Measurements from ENCODE around the gene PCGF6.

Gene PCGF6

DNA sequence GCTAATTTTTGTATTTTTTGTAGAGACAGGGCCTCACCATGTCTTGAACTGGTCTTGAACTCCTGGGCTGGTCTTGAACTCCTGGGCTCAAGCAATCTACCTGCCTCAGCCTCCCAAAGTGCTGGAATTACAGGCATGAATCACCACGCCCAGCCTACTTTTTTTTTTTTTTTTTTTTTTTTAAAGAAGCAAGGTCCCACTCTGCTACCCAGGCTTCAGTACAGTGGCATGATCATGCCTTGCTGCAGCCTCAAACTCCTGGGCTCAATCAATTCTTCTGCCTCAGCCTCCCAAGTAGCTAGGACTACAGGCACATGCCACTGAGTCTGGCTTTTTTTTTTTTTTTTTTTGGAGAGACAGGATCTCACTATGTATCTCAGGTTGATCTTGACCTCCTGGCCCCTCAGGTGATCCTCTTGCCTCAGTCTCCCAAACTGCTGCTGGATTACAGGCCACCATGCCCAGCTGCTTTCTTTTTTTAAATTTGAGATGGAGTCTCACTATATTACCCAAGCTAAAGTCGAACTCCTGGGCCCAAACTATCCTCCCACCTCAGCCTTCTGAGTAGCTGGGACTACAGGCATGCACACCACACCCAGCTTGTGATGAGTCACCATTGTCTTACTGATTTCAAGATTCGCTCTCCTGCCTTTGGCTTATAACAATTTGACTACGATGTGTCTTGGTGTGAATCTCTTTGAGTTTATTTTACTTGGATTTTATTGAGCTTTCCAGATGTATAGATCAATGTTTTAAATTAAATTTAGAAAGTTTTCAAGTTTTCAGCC, 96.2 kb downstream of the PCGF6 start:
- DNase-seq: no peak

- DNase-seq: no peak
Observed at GRCh38 chr10:103254113-103254512, 96.8 kb downstream of the PCGF6 start.

All from NCI-H146 (cell line).